IPS-15b (cell line): ENCODE results near the gene MED22.
"Not testable (repeated sequence)": the region's sequence is repeated elsewhere in the genome, so short reads cannot be mapped to it uniquely, and the experiment has no call there.

Source experiments
- H3K27me3 ChIP-seq: one replicate; pipeline ENCODE4 v1.6.1; 2013; ENCODE audit warnings: low read length; ENCODE audit not compliant: control insufficient read depth, insufficient read depth
- H3K36me3 ChIP-seq: one replicate; pipeline ENCODE4 v1.6.1; 2013; ENCODE audit warnings: low read length; ENCODE audit not compliant: control insufficient read depth, insufficient read depth
- H3K4me1 ChIP-seq: one replicate; pipeline ENCODE4 v1.6.1; 2013; ENCODE audit warnings: mild to moderate bottlenecking, low read length; ENCODE audit not compliant: control insufficient read depth, insufficient read depth
- H3K4me3 ChIP-seq: one replicate; pipeline ENCODE4 v1.5.1; 2013; ENCODE audit warnings: low read depth, low read length
- H3K9ac ChIP-seq: one replicate; pipeline ENCODE4 v1.6.1; 2013; ENCODE audit warnings: low read depth, mild to moderate bottlenecking, low read length
- H3K9me3 ChIP-seq: one replicate; pipeline ENCODE4 v1.6.1; 2013; ENCODE audit warnings: mild to moderate bottlenecking, low read length; ENCODE audit not compliant: control insufficient read depth, insufficient read depth

Gene MED22

GRCh38 chr9:133385452-133385851 is 37.5 kb upstream of the MED22 start:
- no peak overlapping the region for H3K4me3 ChIP-seq
- no peaks in the 10 kb centered on the region for H3K9me3 ChIP-seq
- H3K4me1 ChIP-seq, result no peaks in the 10 kb centered on the region
- no peaks in the 10 kb centered on the region for H3K36me3 ChIP-seq
- no peaks in the 10 kb centered on the region for H3K27me3 ChIP-seq
- H3K9ac ChIP-seq, result no peak overlapping the region

GRCh38 chr9:133384736-133385321 is 36.9 kb upstream of the MED22 start:
- no peaks in the 10 kb centered on the region for H3K36me3 ChIP-seq
- no peak overlapping the region for H3K9ac ChIP-seq
- H3K27me3 ChIP-seq, result no peaks in the 10 kb centered on the region
- H3K9me3 ChIP-seq, result no peaks in the 10 kb centered on the region
- H3K4me1 ChIP-seq, result no peaks in the 10 kb centered on the region
- no peak overlapping the region for H3K4me3 ChIP-seq

GRCh38 chr9:133383438-133383837 is 35.5 kb upstream of the MED22 start:
- no peaks in the 10 kb centered on the region for H3K36me3 ChIP-seq

GRCh38 chr9:133382507-133383141 is 34.7 kb upstream of the MED22 start:
- Histone ChIP-seq H3K27me3 (peaks cover 10% of the 10 kb centered on the region), H3K9ac (no peak overlapping the region), H3K4me1 (no peaks in the 10 kb centered on the region), H3K9me3 (no peaks in the 10 kb centered on the region), H3K36me3 (no peaks in the 10 kb centered on the region), H3K4me3 (no peak overlapping the region)

More at GRCh38 chr9:133383438-133383837, 35.5 kb upstream of the MED22 start:
- H3K9ac ChIP-seq, result no peak overlapping the region
- H3K4me3 ChIP-seq, result no peak overlapping the region
- H3K9me3 ChIP-seq, result no peaks in the 10 kb centered on the region
- H3K4me1 ChIP-seq, result no peaks in the 10 kb centered on the region
- peaks cover 8% of the 10 kb centered on the region for H3K27me3 ChIP-seq

GRCh38 chr9:133380734-133381133 is 32.8 kb upstream of the MED22 start:
- H3K9me3 ChIP-seq, result no peaks in the 10 kb centered on the region
- H3K4me1 ChIP-seq, result no peaks in the 10 kb centered on the region
- no peaks in the 10 kb centered on the region for H3K36me3 ChIP-seq
- no peak overlapping the region for H3K9ac ChIP-seq
- peaks cover 17% of the 10 kb centered on the region for H3K27me3 ChIP-seq
- H3K4me3 ChIP-seq, result no peak overlapping the region

GRCh38 chr9:133379153-133380086 is 31.5 kb upstream of the MED22 start:
- H3K9ac ChIP-seq, result peak overlapping the region; percentile 12
- H3K9me3 ChIP-seq, result no peaks in the 10 kb centered on the region
- H3K4me1 ChIP-seq, result no peaks in the 10 kb centered on the region
- peaks cover 17% of the 10 kb centered on the region for H3K27me3 ChIP-seq
- no peak overlapping the region for H3K4me3 ChIP-seq
- H3K36me3 ChIP-seq, result no peaks in the 10 kb centered on the region

- Histone ChIP-seq H3K36me3 (no peaks in the 10 kb centered on the region), H3K9me3 (no peaks in the 10 kb centered on the region), H3K9ac (no peak overlapping the region), H3K4me3 (no peak overlapping the region), H3K27me3 (peaks cover 17% of the 10 kb centered on the region), H3K4me1 (no peaks in the 10 kb centered on the region)
These were observed 30.6 kb upstream of the MED22 start for GRCh38 chr9:133378408-133378962.

- Histone ChIP-seq H3K9ac (no peak overlapping the region), H3K4me1 (peaks cover 1% of the 10 kb centered on the region), H3K4me3 (no peak overlapping the region), H3K27me3 (peaks cover 17% of the 10 kb centered on the region), H3K36me3 (peaks cover 5% of the 10 kb centered on the region), H3K9me3 (no peaks in the 10 kb centered on the region)
These were observed 29.8 kb upstream of the MED22 start for GRCh38 chr9:133377721-133378216.

GRCh38 chr9:133377280-133377679 is 29.3 kb upstream of the MED22 start:
- H3K36me3 ChIP-seq, H3K9me3 ChIP-seq, H3K9ac ChIP-seq, H3K4me1 ChIP-seq: not testable (repeated sequence)
- peak overlapping the region; percentile 52 for H3K4me3 ChIP-seq
- H3K27me3 ChIP-seq, result peaks cover 17% of the 10 kb centered on the region

- Histone ChIP-seq H3K4me1 (peaks cover 5% of the 10 kb centered on the region), H3K27me3 (peaks cover 17% of the 10 kb centered on the region)
These were observed 28.1 kb upstream of the MED22 start, which contains the start of the genes STKLD1 and SURF4 for GRCh38 chr9:133375724-133376654. Gene STKLD1 (plus strand): TSS chr9:133376366. CDS start chr9:133376474, 108 bp downstream. Gene SURF4 (minus strand): TSS chr9:133376060. CDS start chr9:133375969, 91 bp downstream.

More at GRCh38 chr9:133375724-133376654, 28.1 kb upstream of the MED22 start, which contains the start of the genes STKLD1 and SURF4:
- H3K4me3 ChIP-seq, result peak within 1 kb of the TSS; percentile 97
- peak within 1 kb of the TSS; percentile 96 for H3K9ac ChIP-seq
- H3K36me3 ChIP-seq, result peaks cover 11% of the 10 kb centered on the region
- no peaks in the 10 kb centered on the region for H3K9me3 ChIP-seq
